LoVo (cell line): ENCODE data around the gene GRIK2.

Experiments used
- DNase-seq: peaks from one replicate; pipeline ENCODE4 v3.0.0-alpha.2; 2016; ENCODE audit warnings: low spot score

Gene GRIK2

GRCh38 chr6:101400326-101401135 is 7.0 kb downstream of the GRIK2 start:
- no peak for DNase-seq

- no peak for DNase-seq
These were observed 7.7 kb downstream of the GRIK2 start for GRCh38 chr6:101401171-101401570.

GRCh38 chr6:101401792-101402621 is 8.5 kb downstream of the GRIK2 start:
- no peak for DNase-seq

GRCh38 chr6:101402622-101403031 is 9.1 kb downstream of the GRIK2 start:
- no peak for DNase-seq

GRCh38 chr6:101403216-101403945 is 9.9 kb downstream of the GRIK2 start:
- DNase-seq: no peak

- no peak for DNase-seq
These were observed 11.3 kb downstream of the GRIK2 start for GRCh38 chr6:101404775-101405174.

GRCh38 chr6:101413773-101414172 is 20.3 kb downstream of the GRIK2 start:
- no peak for DNase-seq

- no peak for DNase-seq
These were observed 24.4 kb downstream of the GRIK2 start for GRCh38 chr6:101417900-101418299.

- no peak for DNase-seq
These were observed 28.7 kb downstream of the GRIK2 start for GRCh38 chr6:101422251-101422650.

- DNase-seq: no peak
These were observed 29.3 kb downstream of the GRIK2 start for GRCh38 chr6:101422811-101423210.

- no peak for DNase-seq
These were observed 35.8 kb downstream of the GRIK2 start for GRCh38 chr6:101429270-101429669.

- no peak for DNase-seq
These were observed 36.3 kb downstream of the GRIK2 start for GRCh38 chr6:101429845-101430244.

GRCh38 chr6:101433141-101433540 is 39.6 kb downstream of the GRIK2 start:
- no peak for DNase-seq

- no peak for DNase-seq
These were observed 41.1 kb downstream of the GRIK2 start for GRCh38 chr6:101434601-101435000.

- no peak for DNase-seq
These were observed 41.5 kb downstream of the GRIK2 start for GRCh38 chr6:101435038-101435437.

- DNase-seq: no peak
These were observed 46.3 kb downstream of the GRIK2 start for GRCh38 chr6:101439790-101440189.

GRCh38 chr6:101443315-101443714 is 49.8 kb downstream of the GRIK2 start:
- DNase-seq: no peak

GRCh38 chr6:101444717-101445116 is 51.2 kb downstream of the GRIK2 start:
- no peak for DNase-seq

GRCh38 chr6:101445527-101445926 is 52.0 kb downstream of the GRIK2 start:
- no peak for DNase-seq

- no peak for DNase-seq
These were observed 57.4 kb downstream of the GRIK2 start for GRCh38 chr6:101450901-101451300.

GRCh38 chr6:101451981-101452380 is 58.5 kb downstream of the GRIK2 start:
- DNase-seq: no peak

GRCh38 chr6:101453221-101453620 is 59.7 kb downstream of the GRIK2 start:
- no peak for DNase-seq
